KMS-11 (cell line): ENCODE measurements around the gene ADH1B.

Experiments used
- H2AFZ ChIP-seq: fragments of 200-600 bp; sonication (generic); 2 replicates; pipeline ENCODE4 v1.6.1; 2016; ENCODE audit warnings: antibody characterized with exemption, mixed run types, low read depth
- H3K27ac ChIP-seq: fragments of 200-600 bp; sonication (generic); 2 replicates; pipeline ENCODE4 v1.6.1; 2016; ENCODE audit warnings: mild to moderate bottlenecking, mixed run types
- H3K27me3 ChIP-seq: fragments of 200-600 bp; sonication (generic); 2 replicates; pipeline ENCODE4 v1.6.1; 2017; ENCODE audit warnings: mild to moderate bottlenecking, low read depth, mixed run types, moderate library complexity; ENCODE audit not compliant: insufficient read depth
- H3K36me3 ChIP-seq: fragments of 200-600 bp; sonication (generic); 2 replicates; pipeline ENCODE4 v1.6.1; 2017; ENCODE audit warnings: mild to moderate bottlenecking, mixed run types; ENCODE audit not compliant: insufficient read depth
- H3K4me1 ChIP-seq: fragments of 200-600 bp; sonication (generic); 2 replicates; pipeline ENCODE4 v1.6.1; 2016; ENCODE audit warnings: mild to moderate bottlenecking, low read depth, mixed run types; ENCODE audit not compliant: poor library complexity, severe bottlenecking
- H3K4me2 ChIP-seq: fragments of 200-600 bp; sonication (generic); 2 replicates; pipeline ENCODE4 v1.7.0; 2016; ENCODE audit warnings: mild to moderate bottlenecking, mixed run types
- H3K4me3 ChIP-seq: fragments of 200-600 bp; sonication (generic); IDR thresholded peaks from 2 replicates; pipeline ENCODE4 v1.6.1; 2017; ENCODE audit warnings: low read depth, low read length, mixed read lengths; ENCODE audit not compliant: insufficient read depth
- H3K79me2 ChIP-seq: fragments of 200-600 bp; sonication (generic); 2 replicates; pipeline ENCODE4 v1.6.1; 2016; ENCODE audit warnings: low read depth, mixed run types; ENCODE audit not compliant: insufficient read depth
- H3K9ac ChIP-seq: fragments of 200-600 bp; sonication (generic); 2 replicates; pipeline ENCODE4 v1.6.1; 2016; ENCODE audit warnings: mild to moderate bottlenecking, mixed run types
- H4K20me1 ChIP-seq: fragments of 200-600 bp; sonication (generic); 2 replicates; pipeline ENCODE4 v1.6.1; 2016; ENCODE audit warnings: mild to moderate bottlenecking, mixed run types; ENCODE audit not compliant: insufficient read depth
- TF ChIP-seq, protein P1 (sequence below): fragments of 200-600 bp; sonication (generic); conservative IDR thresholded peaks from 2 replicates; pipeline ENCODE4 v1.6.1; 2017; ENCODE audit warnings: low read depth, mild to moderate bottlenecking, antibody characterized with exemption, low read length, moderate library complexity, mixed read lengths

ADH1B gene

GRCh38 chr4:99290848-99291786 lies 30.1 kb downstream of the ADH1B start, which contains the start of gene ADH1A:
ADH1A (minus strand) TSS chr4:99290985; CDS start chr4:99290914, 71 bp downstream.
- no peak within 1 kb of the TSS for H3K4me3 ChIP-seq
- no peaks in the 10 kb centered on the region for H3K79me2 ChIP-seq
- H3K9ac ChIP-seq = no peak within 1 kb of the TSS
- H3K36me3 ChIP-seq = no peaks in the 10 kb centered on the region
- no peak within 1 kb of the TSS for H2AFZ ChIP-seq
- no peaks in the 10 kb centered on the region for H4K20me1 ChIP-seq
- H3K4me1 ChIP-seq = no peaks in the 10 kb centered on the region
- no peaks in the 10 kb centered on the region for H3K27me3 ChIP-seq
- no peak within 1 kb of the TSS for H3K4me2 ChIP-seq
- TF ChIP-seq, protein P1, sequence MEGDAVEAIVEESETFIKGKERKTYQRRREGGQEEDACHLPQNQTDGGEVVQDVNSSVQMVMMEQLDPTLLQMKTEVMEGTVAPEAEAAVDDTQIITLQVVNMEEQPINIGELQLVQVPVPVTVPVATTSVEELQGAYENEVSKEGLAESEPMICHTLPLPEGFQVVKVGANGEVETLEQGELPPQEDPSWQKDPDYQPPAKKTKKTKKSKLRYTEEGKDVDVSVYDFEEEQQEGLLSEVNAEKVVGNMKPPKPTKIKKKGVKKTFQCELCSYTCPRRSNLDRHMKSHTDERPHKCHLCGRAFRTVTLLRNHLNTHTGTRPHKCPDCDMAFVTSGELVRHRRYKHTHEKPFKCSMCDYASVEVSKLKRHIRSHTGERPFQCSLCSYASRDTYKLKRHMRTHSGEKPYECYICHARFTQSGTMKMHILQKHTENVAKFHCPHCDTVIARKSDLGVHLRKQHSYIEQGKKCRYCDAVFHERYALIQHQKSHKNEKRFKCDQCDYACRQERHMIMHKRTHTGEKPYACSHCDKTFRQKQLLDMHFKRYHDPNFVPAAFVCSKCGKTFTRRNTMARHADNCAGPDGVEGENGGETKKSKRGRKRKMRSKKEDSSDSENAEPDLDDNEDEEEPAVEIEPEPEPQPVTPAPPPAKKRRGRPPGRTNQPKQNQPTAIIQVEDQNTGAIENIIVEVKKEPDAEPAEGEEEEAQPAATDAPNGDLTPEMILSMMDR = no peak
- H3K27ac ChIP-seq = no peak within 1 kb of the TSS

GRCh38 chr4:99285387-99285786 lies 35.8 kb downstream of the ADH1B start:
- TF ChIP-seq, protein P1 = no peak
- Histone ChIP-seq H3K9ac (no peak overlapping the region), H2AFZ (no peak overlapping the region), H3K4me2 (no peak overlapping the region), H3K27ac (no peak overlapping the region), H3K36me3 (no peaks in the 10 kb centered on the region), H3K4me1 (no peaks in the 10 kb centered on the region), H3K27me3 (no peaks in the 10 kb centered on the region), H4K20me1 (no peaks in the 10 kb centered on the region), H3K4me3 (no peak overlapping the region), H3K79me2 (no peaks in the 10 kb centered on the region)

GRCh38 chr4:99282731-99283130 lies 38.5 kb downstream of the ADH1B start:
- TF ChIP-seq, protein P1 = no peak
- no peaks in the 10 kb centered on the region for H3K27me3 ChIP-seq
- no peak overlapping the region for H2AFZ ChIP-seq
- no peaks in the 10 kb centered on the region for H3K4me1 ChIP-seq
- no peak overlapping the region for H3K4me2 ChIP-seq
- H3K27ac ChIP-seq = no peak overlapping the region
- H3K4me3 ChIP-seq = no peak overlapping the region
- no peaks in the 10 kb centered on the region for H3K36me3 ChIP-seq
- no peak overlapping the region for H3K9ac ChIP-seq
- H3K79me2 ChIP-seq = no peaks in the 10 kb centered on the region
- H4K20me1 ChIP-seq = no peaks in the 10 kb centered on the region

GRCh38 chr4:99281261-99281660 lies 39.9 kb downstream of the ADH1B start:
- Histone ChIP-seq H4K20me1 (no peaks in the 10 kb centered on the region), H3K79me2 (no peaks in the 10 kb centered on the region), H3K4me1 (no peaks in the 10 kb centered on the region), H2AFZ (no peak overlapping the region), H3K4me2 (no peak overlapping the region), H3K36me3 (no peaks in the 10 kb centered on the region), H3K4me3 (no peak overlapping the region), H3K27me3 (no peaks in the 10 kb centered on the region), H3K27ac (no peak overlapping the region), H3K9ac (no peak overlapping the region)
- TF ChIP-seq, protein P1 = no peak
